ENCODE data around the gene MCTP1. TPM values are rescaled to one million over a fixed set of nuclear protein-coding genes. Genes with fewer than 3 reads are reported as not detected.
"Not testable (repeated sequence)": the region's sequence is repeated elsewhere in the genome, so short reads cannot be mapped to it uniquely, and the experiment has no call there.

The MCTP1 gene
- total RNA-seq, 1 experiment from 2014 or later, result 0.44 TPM

DNA sequence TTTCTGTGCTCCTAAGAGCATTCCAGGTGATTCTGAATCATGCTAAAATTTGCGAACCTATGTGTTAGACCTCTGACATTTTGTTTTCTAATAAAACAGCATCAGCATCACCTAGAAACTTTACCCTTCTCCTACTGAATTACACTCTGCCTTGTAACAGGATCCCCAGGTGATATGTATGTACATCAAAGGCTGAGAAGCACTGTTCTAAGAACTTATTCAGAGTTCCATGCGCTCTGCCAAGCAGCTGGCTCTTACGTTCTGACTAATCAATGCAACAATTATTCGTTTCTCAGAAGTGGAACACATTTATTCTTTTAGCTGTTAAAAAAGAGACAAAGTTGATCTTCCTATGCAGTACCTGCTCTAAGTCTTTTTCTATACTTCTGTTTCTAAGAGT lies 437.9 kb downstream of the MCTP1 start (continued):
- TF ChIP-seq ZBTB33 (IDR thresholded peaks at IDR 0.05; ENCODE audit: extremely low read depth, insufficient replicate concordance, low read length), result no peak
- TF ChIP-seq SRF (IDR thresholded peaks at IDR 0.05; ENCODE audit: low read depth), result no peak
- TF ChIP-seq TCF7L2 (IDR thresholded peaks at IDR 0.05; ENCODE audit: borderline replicate concordance, extremely low read depth, insufficient read depth, insufficient read length), result no peak
- no peak for TF ChIP-seq SP1 (IDR thresholded peaks at IDR 0.05; ENCODE audit: low read depth)
- TF ChIP-seq ATF3 (IDR thresholded peaks at IDR 0.05), result no peak

DNA sequence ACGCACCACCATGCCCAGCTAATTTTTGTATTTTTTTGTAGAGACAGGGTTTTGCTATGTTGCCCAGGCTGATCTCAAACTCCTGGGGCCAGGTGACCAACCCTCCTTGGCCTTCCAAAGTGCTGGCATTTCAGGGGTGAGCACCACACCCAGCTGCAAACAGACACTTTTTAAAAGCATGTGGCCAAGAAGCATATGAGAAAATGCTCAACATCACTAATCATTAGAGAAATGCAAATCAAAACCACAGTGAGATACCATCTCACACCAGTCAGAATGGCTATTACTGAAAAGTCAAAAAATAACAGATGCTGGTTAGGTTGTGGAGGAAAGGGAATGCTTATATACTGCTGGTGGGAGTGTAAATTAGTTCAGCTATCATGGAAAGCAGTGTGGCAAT lies 439.2 kb downstream of the MCTP1 start:
- DNase-seq (ENCODE audit: low read depth, low spot score); intact Hi-C loops (cut with micrococcal nuclease); H3K9ac ChIP-seq (ENCODE audit: low read length); H3K79me2 ChIP-seq (ENCODE audit: insufficient read depth, low read length); H4K20me1 ChIP-seq (ENCODE audit: insufficient read depth); ATAC-seq; RAD21 ChIA-PET (ENCODE audit: low non-redundant PET in 1 of 2, low total read pairs in 2 of 2, uncharacterized antibody in 2 of 2, unreplicated experiment in 2 of 2); POLR2A ChIA-PET; H3K4me1 ChIP-seq (ENCODE audit: control insufficient read depth in 1 of 2, insufficient read depth in 2 of 2, low read length in 2 of 2); CTCF ChIA-PET; H3K4me2 ChIP-seq (ENCODE audit: low read length); BruUV-seq (replicated peaks); H2AFZ ChIP-seq (ENCODE audit: low read depth, low read length, poor library complexity, severe bottlenecking); H3K36me3 ChIP-seq (ENCODE audit: control insufficient read depth in 1 of 2, insufficient read depth in 2 of 2, low read length in 2 of 2); H3K9me2 ChIP-seq (ENCODE audit: insufficient read depth); H3K27me3 ChIP-seq (ENCODE audit: insufficient read depth, low read length); H3K4me3 ChIP-seq (replicated peaks in 1 of 2; ENCODE audit: low read depth in 1 of 2, low read length in 2 of 2); H3K9me3 ChIP-seq (ENCODE audit: control insufficient read depth in 1 of 2, insufficient read depth in 1 of 2, low read depth in 1 of 2, low read length in 2 of 2); H3K27ac ChIP-seq (ENCODE audit: low read depth, low read length): not testable (repeated sequence)

All from HCT116 (cell line).